GM19324 (cell line): Measurements from ENCODE around the gene SEMA5A.
A peak's percentile ranks its signal among the peaks of the same experiment; 100 is the strongest.

ENCODE experiments used
- ATAC-seq: cut with Tn5 transposase; IDR thresholded peaks from one replicate; pipeline ENCODE4 v1.9.1; 2021; ENCODE audit warnings: mild to moderate bottlenecking, moderate library complexity; ENCODE audit not compliant: unreplicated experiment, low FRiP score

Gene SEMA5A

GRCh38 chr5:9241479-9242305 is 304.2 kb downstream of the SEMA5A start:
- ATAC-seq = no peak

DNA sequence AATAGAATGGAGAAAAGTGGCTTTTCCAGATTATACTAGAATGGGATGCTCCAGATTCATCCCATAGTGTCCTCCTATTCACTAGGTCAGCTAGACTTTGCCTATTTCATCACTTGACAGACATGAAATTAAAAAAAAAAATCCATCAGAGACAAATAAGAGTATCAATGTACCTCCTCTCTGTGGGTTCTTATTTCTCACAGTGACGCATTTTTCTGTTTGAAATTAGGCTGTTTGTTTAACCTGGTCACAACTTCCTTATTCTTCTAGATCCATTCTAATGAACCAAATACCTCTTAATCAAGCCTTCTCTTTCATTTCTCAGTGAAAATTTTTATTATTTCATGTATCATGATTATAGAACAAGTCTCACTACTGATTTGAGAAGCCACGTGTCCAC is 305.4 kb downstream of the SEMA5A start:
- ATAC-seq = no peak

- ATAC-seq = no peak
Measured at GRCh38 chr5:9239626-9240025, 306.2 kb downstream of the SEMA5A start.

GRCh38 chr5:9239071-9239470 is 306.8 kb downstream of the SEMA5A start:
- no peak for ATAC-seq

DNA sequence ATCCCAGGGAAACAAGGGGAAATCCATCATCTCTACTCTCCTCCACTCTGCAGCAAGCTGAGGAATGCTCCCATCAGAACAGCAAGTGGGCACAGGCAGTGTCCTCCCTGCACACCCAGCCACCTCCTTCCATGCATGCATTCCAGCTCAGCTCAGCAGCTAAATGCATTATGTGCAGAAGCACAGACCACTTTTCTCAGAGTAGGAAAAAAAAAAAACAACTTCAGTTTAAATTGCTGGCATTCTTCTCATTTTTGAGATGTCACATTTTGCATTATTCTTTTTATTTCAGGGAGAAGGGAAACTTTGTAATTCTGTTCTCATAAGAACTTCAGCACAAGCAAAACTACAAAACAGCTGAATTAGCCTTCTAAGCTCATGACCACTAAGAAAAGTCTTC is 312.2 kb downstream of the SEMA5A start:
- ATAC-seq = no peak

GRCh38 chr5:9233035-9233434 is 312.8 kb downstream of the SEMA5A start:
- ATAC-seq = no peak

GRCh38 chr5:9231842-9232241 is 314.0 kb downstream of the SEMA5A start:
- no peak for ATAC-seq

DNA sequence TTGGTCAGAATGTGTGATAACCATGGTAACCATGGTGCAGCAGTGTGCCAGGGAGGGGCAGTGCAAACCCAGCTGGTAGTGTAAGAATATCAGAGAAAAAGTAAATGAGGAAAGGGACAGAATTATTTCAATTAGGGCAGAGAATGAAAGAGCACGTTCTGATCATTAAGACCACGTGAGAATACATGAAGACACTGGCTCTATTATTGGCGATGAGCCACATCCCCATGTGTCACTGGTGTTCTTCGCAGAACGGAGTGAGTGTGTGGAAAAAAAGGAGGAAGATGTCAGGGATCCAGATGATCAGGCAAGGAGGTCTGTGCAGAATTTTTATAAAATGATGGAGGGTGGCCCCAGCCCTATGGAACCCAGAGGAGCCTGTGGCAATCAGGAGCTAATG is 315.5 kb downstream of the SEMA5A start:
- no peak for ATAC-seq

DNA sequence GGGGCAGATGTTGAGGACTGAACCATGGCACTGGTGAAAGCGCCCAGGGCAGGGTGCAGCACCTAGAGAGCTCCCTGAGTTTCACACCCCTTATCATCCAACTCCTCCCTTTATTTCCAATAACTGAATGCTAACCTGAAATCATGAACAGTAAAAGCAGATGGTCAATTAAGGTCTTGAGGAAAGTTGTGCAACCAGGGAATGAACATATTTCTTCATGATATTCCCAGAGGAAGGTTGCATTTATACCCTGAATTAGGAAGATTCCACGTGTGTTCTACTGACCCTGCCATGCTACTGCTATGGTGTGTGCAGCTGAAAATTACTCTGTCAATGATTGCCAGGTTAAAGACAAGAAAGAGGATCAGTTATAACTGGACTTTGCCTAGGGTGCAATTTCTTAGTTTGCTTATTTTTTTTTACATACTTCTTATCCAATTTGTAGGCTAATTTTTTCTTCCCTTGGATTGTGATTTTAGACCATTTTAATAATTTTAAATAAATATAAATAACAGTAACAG is 319.8 kb downstream of the SEMA5A start:
- ATAC-seq = no peak

DNA sequence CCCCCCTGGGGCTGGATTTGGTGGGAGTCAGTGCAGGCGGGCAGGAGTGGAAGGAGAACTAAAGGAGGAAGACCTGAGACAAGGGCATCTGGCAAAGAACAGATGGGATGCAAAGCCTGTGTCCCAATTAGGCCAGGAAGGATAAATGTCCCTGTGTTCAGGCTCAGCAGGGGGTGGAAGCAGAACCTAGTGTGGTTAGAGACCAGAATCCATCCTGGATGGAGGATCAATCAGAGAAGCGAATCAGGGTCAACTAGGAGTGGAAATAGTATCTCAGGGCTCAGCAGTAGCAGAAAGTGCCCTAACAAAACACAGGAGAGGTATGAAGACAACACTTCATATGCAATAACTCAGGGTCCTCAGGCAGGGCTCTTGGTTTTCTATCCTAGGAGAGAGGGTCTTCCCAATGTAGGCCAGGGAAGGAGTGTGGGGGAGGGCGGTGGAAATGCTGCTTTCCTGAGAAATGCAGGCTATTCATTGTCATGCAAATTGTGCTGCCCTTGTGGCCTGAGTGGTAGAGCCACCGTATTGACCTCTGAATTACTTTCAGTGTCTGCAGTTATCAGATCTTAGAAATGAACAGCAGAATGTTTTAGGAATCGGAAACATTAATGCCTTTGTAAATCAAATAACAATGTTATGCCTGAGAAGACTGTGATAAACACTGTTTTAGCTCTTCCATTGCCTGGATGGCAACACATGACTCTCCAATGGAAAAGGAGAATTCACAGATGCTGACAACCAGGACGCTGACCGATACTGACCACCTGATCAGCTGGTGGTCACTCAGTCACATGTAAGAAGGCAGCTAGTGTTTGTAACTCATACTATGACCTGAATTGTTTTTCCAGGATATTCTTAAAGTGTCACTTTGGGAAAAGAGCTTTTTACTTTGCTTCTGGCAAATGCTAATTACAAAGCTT is 323.6 kb downstream of the SEMA5A start:
- ATAC-seq = no peak

DNA sequence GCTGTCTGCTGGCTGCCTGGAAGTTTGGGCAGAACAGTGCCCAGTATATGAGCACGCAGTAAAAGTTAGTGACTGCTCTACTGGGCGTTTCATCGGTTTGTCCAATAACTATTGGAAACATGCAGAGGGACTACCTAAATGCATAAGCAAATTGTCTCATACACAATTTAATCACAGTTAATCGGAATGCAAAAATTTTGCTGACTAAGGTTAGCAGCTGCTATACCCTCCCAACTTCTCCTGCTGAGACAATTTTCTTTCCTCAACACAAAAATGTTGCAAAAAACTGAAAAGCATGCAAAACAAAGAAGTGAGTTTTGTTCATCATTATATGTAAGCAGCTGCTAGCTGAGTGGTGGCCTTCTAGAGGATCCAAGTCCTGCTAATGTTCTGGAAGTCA is 327.5 kb downstream of the SEMA5A start:
- ATAC-seq = no peak

DNA sequence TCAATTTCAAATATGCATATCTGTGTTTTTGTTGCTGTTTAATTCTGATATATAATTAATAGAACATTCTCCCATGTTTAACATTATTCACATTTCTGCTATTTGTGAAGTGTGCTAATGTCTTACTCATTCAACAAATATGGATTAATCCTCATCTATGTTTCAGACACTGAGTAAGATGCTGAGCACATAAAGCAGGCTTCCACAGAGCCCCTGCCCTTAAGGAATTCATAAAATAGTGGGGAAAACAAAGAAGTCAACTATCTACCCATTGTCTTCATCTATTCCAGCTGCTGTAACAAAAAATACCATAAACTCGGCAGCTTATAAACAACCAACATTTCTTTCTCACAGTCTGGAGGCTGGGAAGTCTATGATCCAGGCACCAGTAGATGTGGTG is 333.3 kb downstream of the SEMA5A start:
- ATAC-seq = no peak

GRCh38 chr5:9209846-9210492 is 335.9 kb downstream of the SEMA5A start:
- no peak for ATAC-seq

DNA sequence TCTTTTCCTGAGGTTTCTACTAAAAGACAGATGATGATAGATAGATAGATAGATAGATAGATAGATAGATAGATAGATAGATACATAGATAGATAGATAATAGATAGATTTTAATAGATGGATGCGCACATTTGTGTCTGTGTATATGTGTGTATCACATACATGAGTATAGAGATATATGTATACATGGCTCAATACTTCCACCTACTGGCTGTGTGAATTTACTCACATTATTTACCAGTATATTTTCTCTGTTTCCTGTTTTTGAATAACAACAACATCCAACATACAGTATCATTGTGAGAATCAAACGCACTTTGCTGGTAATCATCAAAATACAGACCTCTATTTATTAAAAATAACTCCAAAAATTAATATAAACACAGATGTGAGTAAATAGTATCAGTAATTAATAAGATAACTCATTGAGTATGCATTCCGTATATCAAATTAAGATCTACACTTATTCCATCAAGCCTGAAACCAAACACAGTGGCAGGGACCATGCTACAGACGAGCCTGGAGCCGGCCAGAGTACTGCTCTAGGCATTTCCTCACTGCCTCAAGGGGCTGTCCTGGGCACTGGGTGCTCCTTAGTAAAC is 338.0 kb downstream of the SEMA5A start:
- ATAC-seq = peak; percentile 44

- ATAC-seq = no peak
Measured at GRCh38 chr5:9202636-9203035, 343.2 kb downstream of the SEMA5A start.

- no peak for ATAC-seq
Measured at GRCh38 chr5:9201761-9202160, 344.1 kb downstream of the SEMA5A start.

- no peak for ATAC-seq
Measured at GRCh38 chr5:9201011-9201410, 344.9 kb downstream of the SEMA5A start.

- no peak for ATAC-seq
Measured at GRCh38 chr5:9198394-9198793, 347.5 kb downstream of the SEMA5A start.

DNA sequence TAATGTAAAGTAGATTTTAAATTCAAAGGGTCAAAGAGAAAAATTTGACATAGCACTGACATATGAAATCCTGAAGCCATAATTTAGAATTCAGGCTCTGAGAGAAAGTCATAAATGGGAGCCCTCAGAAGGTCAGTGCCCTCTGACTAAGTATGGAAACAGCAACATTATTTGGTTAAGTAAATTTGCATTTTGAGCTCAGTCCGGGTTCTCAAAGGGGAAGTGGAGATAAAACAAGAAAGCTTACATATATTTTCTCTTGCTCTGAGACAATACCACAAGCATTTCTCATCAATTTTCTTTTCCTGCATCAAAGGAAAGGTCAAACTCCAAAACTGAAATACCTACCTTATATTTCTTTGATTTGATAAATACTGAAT is 348.0 kb downstream of the SEMA5A start:
- peak; percentile 85 for ATAC-seq

- ATAC-seq = no peak
Measured at GRCh38 chr5:9196403-9197227, 349.3 kb downstream of the SEMA5A start.
